NCI-H146 treated with DMSO at 0.1 percent for 48 hours (cell line): ENCODE measurements around the gene STPG2.

Experiments used
- DNase-seq: peaks from one replicate; lab custom pipeline; 2025; ENCODE audit not compliant: unreplicated experiment; lab: John Stamatoyannopoulos, UW

The STPG2 gene

GRCh38 chr4:98094118-98094517 is 49.2 kb downstream of the STPG2 start:
- no peak for DNase-seq

DNA sequence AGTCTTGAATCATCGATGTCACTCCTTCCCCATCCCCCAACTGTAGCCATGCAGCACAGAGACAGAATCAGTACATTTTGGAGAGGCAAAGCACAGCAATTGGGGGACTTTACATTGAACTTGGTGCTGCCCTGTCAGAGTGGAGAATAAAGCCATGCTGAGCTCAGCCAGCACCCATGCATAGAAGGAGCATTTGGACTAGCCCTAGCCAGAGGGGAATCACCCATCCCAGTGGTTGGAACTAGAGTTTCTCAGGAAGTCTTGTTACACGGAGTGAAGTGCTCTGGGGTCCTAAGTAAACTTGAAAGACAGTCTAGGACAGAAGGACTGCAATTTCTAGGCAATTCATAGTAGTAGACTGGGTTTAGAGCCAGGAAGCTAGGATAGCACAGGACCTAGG is 49.6 kb downstream of the STPG2 start:
- DNase-seq: no peak

DNA sequence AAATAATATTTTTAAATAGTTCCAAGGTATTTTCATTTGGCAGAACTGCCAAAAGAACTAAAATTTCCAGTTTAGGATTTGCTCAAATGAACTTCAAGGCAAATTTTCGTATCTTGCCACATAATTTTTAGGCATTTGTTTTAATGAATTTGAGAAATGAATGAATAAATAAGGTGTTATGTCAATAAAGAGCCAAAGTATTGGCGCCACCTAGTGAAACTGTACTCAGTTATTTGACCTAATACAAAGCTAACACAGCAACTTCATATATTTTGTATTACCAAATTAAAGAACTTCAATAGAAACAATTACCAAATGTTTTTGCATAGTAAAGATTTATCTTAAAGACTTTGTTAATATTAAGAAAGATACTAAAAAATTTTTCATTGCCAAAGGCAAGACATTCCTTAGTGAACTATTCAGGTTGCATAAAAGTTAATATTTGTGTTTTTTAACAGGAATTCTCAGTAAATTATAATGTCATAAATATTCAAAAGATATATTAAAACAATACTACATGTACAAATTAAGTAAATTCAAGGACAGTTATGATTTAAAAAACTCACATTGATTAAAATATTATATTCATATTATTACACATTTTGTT is 50.3 kb downstream of the STPG2 start:
- no peak for DNase-seq

DNA sequence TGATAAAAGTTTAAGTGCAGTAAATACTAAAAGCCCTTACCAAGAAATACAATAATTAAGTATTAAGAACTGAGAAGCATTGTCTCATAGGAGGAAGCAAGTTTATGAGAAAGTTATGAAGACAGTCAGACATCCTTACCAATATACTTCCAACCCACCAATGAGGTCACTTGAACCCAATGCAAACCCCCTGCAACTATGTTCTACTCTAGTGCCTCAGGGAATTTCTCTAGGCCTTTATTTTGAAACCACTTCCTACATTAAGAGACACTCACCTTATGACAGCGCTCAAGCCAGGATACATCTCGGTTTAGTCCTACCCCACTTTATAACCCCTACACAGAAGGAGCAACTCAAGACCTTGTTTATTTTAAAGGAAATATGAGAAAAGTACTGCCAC is 61.3 kb downstream of the STPG2 start:
- no peak for DNase-seq

- DNase-seq: no peak
These were observed 74.8 kb downstream of the STPG2 start for GRCh38 chr4:98068495-98068894.

DNA sequence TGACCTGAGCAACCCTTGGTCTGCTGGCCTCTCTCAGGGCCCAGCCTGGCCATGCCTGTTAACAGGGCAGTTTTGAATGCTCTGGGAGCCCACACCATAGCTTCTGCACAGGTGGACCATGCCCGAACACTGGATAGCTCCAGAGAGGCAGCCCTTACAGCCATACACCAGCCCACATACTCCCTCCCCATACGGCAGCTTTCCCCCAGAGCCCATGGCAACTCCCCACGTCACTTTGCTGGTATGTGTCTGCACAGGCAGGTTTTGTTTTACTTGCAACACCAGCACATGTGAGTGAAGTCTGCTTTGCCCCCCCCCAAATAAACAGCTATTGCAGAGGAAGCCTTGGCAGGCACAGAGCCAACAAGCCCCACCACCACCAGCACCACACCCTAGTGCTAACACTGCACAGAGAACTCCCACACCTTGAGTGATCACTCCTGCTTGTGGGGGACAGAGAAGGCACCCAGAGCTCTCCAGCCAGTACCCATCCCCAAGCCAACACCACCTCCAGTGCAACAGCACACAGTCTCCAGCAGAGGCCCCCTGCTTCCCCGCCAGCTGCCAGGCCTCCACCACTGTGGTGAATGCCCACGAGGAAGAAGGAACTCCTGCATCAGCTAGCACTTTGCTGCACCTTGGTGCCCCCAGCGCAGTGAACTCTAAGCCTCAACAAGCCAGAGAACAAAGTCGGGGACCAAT is 87.3 kb downstream of the STPG2 start:
- no peak for DNase-seq

DNA sequence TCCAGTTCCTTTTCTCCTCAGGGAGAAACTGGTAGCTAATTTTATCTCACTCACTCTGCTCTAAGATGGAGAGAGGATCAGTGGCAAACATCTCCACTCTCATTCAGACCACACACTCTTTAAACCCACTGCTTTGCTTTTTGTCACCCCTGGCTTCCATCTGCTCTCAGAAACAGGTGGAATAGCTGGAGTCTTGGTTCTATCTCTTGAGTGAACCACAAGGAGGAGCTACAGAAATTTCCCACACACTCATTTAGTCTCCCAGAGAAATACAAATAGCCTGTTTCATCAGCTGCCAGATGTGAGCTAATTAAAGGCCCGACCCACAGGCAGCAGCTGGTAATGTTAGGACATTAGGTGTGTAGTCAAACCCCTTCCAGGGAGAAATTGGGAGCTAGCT is 96.6 kb downstream of the STPG2 start:
- no peak for DNase-seq

DNA sequence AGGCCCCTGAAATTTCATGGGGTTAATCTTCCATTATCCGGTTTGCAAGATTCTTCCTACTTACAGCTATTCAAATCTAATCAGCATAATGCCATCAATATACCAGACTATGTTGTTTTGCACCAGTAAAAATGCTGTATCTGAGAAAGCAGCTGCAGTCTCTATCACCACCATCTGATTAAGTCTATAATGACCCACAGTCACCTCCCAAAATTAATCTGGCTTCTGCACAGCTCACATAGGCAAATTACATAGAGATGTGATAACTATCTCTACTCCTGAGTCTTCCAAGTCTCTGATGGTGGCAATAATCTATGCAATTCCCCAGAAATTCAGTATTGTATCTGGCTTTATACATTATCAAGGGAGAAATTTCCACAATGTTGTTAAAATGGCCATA is 113.2 kb downstream of the STPG2 start:
- DNase-seq: no peak

- DNase-seq: no peak
These were observed 115.4 kb downstream of the STPG2 start for GRCh38 chr4:98027827-98028226.

DNA sequence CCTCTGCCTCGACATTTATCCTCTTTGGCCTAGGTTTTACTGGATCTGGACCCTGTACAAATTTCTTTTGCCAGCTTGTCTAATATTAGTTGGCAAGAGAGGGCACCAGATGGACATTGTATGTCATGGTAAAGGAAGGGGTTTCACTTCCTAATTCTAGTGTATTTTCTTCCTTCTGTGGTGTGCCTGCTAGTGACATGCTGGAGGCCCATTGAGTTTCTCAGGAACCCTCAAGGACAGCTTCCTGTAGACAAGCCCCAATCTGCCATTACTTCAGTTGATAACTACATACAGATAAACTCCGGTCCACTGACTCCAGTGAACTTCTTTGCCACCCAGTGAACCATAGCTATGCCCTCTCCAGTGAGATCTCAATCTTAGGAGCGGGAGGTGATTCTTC is 116.9 kb downstream of the STPG2 start:
- no peak for DNase-seq

DNA sequence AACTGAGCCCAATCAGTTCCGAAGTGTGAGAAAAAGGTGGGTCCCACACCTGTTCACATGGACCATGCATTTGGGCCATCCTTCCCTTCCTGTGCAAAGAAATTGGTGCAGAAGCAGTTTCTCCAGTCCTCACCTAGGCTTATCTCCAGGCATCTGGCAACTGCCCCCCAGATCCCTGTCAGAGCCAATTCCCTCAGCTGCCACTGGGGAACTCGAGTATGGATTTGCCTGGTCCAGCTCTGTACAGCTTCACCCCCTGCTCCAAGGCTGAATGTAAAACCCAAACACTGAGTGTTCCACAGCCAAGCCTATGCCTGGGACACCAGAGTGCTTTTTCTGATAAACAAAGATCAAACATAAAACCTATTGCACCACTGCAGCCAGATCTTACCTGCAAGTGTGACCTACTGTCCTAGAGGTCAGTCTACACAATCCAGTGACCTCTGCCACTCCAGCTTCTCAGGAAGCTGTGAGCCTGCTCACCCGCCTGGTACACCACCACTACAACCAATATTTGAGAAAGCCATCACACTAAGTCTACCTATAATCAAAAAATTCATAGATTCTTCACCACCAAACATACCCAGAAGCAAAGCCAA is 136.4 kb downstream of the STPG2 start:
- no peak for DNase-seq

- DNase-seq: no peak
These were observed 137.2 kb downstream of the STPG2 start for GRCh38 chr4:98006060-98006459.

DNA sequence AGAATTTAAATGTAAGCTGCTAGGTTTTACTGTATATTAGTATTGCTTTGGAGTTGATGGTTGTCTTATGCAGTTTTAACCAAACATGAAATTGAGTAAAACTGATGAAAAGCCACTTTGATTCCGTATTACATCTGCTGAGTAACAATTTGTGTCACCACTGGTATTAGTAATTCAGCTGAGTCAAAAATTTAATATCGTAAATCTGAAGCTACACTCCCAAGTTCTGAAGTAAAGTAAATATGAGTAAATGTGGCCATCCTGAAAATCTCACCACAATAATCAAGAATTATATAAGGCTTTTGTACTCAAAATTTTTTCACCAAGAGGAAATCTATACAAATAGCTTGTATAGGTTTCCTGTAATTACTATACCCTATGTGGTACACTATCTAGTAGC is 142.3 kb downstream of the STPG2 start:
- no peak for DNase-seq

GRCh38 chr4:97998203-97998602 is 145.1 kb downstream of the STPG2 start:
- DNase-seq: no peak

GRCh38 chr4:97994765-97995465 is 148.4 kb downstream of the STPG2 start:
- no peak for DNase-seq

DNA sequence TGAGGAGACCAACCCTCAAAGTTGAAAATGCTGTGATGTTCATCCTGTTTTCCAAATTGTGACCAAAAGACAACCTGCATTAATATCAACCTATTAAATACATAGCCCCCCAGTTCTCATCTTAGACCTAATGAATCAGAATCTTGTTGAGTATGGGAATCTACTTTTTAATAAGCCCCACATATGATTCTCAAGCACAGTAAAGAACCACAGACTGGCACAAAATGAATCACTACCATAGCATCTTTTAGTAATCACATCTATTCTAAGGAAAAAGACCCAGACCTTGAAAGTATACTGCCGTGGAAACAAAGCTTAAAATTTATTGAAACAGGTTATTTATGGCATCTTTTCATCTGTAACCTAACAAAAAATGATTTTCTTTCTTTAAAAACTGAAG is 152.9 kb downstream of the STPG2 start:
- DNase-seq: no peak

- no peak for DNase-seq
These were observed 156.1 kb downstream of the STPG2 start for GRCh38 chr4:97987019-97987648.

- no peak for DNase-seq
These were observed 158.6 kb downstream of the STPG2 start for GRCh38 chr4:97984545-97985131.

DNA sequence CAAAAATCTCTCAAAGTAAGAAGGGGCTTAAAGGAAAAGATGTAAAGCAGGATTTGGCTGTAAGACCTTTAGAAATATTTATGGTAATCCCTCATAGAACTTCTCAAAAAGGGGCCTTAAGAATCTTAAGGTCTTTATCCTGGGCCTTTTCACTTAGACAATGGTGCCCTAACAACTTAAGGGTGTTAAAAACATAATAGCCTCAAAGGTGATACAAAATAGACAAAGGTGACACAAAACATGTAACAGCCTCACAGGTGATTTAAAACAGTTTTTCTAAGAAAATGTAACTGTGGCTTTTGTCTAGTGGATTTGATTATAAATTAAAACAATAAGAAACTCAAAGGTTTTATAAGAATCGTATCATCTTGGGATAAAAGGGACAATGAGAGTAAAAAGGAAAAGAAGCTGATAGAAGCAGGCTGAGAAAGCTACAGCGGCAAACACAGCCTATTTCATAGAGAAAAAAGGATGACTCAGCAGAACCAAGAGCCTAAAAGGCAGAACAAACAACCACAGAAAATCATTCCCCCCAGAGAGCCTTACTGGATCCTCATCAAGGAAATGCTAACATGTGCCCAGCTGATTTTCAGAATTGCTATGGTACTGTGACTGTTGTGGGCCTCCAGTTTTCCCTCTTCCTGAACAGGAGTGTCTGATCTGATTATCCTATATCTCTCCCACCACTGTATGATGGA is 164.3 kb downstream of the STPG2 start:
- DNase-seq: no peak

DNA sequence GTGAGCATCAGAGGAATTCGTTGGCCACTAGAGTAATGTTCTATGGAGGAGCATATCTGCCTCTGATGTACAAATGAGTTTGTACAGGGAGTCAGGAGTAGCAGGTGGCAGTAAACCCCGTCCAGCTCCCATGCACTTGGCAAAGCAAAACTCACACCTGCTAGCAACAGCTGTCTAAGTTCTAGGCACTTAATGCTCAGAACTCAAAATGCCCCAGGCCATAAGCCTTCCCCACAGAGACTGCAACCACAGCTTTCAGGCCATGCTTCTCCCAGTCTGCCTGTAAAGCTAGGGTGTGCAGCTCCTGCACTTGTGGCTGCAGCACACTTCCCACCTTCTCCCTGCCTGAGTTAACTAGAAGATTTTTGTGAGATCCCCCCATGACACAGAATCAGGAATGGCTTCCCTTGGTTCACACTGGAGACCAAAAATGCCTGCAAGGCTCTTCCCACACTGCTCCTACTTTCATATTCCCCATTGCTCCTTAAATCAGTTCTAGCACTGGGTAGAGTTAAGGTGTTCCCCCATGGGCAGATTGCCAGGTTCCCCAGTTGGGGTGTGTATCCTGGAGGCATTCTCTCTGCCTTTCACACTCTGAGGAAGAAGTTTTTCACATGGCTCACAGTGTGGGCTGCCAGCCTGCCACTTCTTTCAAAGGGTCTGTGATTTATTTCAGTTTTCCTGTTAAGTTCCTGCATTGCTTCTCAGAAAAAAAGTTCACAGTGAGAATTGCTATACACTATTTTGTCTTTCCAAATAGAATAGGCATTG is 189.9 kb downstream of the STPG2 start:
- no peak for DNase-seq
